ENCODE results near the gene SPIN4.
"Not testable (repeated sequence)": the region's sequence is repeated elsewhere in the genome, so short reads cannot be mapped to it uniquely, and the experiment has no call there.

SPIN4 gene

DNA sequence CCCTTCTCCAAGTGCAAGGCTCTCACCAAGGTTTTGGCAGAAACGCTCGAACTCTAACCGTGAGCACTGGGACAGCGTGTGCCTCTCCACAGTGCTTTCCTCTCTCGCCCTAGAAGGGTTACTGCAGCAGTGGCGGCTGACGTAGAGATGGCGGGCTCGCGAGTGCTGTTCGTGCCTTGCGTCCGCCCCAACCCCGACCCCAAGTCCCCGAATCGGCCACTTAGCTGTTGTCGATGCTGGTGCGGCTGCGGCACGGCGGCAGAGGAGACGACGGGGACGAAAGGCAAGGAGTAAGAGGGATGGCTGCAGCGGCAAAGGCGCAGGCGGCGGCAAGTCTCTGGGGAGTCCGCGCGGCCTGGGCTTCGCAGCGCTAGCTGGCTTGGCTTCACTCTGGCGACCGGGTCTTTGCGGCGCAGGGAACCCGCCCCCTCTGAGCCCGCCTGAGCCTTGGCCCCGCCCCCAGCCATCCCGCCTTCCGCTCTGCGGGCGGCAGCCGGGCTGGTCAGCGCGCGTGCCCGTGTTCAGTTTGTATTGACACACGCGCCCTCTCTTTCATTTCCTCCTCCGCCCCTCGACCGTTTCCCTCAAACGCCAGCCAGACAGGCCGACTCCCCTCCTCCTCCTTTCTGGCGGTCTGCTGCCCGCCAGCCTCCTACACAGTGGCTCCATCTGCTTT, at the start of gene SPIN4:
Gene SPIN4 (minus strand): TSS at position 392 of the 676 bp plus-strand sequence. CDS start 513 bp downstream, outside the sequence.
- DNase-seq: peak; percentile 0

DNA sequence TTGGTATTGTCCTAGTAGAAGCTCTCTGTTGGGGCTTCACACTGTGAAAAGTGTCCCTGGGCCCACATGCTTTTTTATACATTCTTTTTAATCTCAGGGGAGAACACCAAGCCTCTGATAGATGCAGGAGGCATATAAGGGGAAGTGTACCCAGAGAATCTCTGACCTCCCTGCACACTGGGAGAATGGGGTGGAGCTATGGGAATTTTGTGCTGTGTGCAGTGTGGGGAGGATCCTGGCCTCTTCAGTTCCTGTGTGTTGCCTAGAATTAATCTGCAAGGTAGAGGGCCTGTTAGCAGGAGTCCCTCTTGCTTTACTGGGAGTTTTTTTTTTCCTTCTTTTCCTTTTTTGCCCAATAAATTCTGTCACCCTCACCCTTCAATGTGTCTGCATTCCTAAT, 49.2 kb upstream of the SPIN4 start:
- no peak for DNase-seq

DNA sequence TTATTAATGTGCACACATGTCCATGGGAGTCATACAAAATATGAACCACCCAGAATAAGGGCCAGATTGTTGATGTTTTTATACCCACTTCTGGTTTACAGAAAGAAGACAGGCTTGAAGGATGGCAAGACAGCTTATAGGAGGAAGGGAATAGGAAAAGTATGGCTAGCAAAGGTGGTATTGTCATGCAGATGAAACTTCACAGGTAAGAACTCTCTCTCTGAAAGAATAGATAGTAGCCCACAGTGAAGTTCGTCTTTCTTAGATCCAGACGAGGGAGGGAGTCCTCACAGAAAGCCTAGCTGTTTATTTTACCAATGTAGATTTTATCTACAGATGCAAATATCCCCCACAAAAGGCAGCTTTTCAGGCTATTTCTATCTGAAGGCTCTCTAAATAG, 43.7 kb upstream of the SPIN4 start:
- no peak for DNase-seq

DNA sequence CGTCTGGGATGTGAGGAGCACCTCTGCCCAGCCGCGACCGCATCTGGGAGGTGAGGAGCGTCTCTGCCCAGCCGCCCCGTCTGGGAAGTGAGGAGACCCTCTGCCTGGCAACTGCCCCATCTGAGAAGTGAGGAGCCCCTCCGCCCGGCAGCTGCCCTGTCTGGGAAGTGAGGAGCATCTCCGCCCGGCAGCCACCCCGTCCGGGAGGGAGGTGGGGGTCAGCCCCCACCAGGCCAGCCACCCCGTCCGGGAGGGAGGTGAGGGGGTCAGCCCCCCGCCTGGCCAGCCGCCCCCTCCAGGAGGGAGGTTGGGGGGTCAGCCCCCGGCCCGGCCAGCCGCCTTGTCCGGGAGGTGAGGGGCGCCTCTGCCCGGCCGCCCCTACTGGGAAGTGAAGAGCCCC, 42.0 kb upstream of the SPIN4 start:
- DNase-seq: not testable (repeated sequence)

DNA sequence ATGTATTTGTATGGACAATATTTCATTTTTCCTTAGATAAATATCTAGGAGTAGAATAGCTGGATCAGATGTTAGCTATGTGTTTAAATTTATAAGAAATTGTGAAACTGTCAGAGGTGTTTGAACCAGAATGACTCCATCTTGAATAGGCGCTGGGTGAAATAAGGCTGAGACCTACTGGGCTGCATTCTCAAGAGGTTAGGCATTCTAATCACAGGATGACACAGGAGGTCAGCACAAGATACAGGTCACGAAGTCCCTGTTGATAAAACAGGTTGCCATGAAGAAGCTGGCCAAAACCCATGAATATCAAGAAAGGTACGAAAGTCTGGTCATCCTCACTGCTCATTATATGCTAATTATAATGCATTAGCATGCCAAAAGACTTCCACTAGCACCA, 36.3 kb upstream of the SPIN4 start:
- DNase-seq: no peak

DNA sequence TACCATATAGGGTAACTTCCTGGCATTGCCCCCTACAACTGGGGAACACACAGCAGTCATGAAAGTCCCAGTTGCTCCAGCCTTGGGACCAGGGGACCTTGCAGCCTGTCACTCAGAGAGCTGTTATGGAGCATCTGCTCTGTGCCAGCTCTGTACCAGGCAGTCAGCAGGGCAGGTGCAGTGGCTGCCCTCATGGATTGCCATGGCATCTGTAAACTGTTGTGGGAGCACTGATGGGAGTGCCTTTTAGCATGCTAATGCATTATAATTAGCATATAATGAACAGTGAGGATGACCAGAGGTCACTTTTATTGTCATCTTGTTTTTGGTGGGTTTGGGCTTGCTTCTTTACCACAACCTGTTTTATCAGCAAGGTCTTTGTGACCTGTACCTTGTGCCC, 33.1 kb upstream of the SPIN4 start:
- not testable (repeated sequence) for DNase-seq

DNA sequence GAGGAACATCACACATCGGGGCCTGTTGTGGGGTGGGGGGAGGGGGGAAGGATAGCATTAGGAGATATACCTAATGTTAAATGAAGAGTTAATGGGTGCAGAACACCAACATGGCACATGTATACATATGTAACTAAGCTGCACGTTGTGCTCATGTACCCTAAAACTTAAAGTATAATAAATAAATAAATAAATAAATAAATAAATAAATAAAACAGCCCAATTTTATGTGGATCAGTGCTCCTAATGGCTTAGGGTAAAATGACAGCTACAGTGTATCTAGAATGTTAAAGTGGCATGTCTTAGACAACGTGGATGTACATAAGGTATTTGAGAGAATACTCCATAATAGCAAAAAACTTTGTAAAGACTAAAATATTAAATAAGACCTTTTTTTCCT, 21.9 kb upstream of the SPIN4 start:
- not testable (repeated sequence) for DNase-seq

DNA sequence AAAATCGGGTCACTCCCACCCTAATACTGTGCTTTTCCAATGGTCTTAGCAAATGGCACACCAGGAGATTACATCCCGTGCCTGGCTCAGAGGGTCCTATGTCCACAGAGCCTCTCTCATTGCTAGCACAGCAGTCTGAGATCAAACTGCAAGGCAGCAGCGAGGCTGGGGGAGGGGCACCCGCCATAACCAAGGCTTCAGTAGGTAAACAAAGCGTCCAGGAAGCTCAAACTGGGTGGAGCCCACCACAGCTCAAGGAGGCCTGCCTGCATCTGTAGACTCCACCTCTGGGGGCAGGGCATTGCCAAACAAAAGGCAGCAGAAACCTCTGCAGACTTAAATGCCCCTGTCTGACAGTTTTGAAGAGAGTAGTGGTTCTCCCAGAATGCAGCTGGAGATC, 16.6 kb upstream of the SPIN4 start:
- DNase-seq: not testable (repeated sequence)

DNA sequence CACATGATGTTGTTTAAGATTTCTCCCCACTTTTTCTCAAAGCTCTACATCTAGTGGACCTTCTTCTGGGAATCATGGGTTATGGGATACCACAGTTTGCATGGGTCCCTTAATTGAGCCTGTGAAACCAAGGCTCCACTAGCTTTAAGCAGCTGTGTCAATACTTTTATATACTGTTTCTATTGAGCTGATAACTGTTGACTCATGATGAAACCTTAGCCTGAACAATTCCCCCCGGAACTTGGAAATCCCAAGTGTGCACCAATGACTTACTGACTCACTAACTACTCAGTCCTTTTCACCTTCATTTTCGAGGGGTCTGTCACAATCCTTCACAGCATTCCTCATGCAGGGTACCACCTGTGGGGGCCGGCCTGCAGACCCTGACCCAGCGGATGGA, 12.7 kb upstream of the SPIN4 start:
- DNase-seq: no peak

DNA sequence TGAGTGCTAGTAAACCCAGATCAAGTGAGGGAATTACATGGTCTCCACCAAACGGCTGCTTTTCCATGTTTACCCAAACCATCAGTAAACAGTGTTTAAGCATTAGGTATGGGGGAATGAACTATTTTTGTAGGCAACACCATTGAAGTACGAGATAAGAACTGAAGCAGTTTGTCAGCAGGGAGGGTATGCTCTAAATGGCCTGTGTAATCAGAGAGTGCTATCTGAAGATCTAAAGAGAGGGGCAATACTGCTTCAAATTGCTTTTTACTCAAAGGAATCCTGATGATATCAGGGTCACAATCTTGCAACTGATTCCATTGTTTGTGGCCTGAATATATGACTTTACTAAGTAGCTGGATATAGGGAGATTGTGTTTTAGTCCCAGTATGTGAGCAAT, 10.4 kb upstream of the SPIN4 start:
- DNase-seq: no peak

DNA sequence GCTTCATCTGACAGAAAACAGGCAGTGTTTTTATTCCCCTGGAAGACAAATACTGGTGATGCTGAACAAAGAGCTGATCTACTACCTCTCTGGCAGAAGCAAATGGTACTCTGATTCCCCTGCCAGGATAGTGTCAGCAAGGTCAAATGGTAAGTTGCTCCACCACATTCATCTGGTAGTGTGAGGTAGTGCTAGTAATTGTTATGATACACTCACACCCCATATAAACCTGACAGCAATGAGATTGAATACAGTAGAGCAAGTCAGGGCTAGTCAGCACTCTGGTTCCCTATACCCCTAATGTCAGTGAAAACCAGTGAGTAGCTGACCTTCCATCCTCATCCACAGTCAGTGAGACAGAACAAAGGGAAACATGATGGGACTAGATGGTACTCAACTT, 3.4 kb upstream of the SPIN4 start:
- DNase-seq: no peak

DNA sequence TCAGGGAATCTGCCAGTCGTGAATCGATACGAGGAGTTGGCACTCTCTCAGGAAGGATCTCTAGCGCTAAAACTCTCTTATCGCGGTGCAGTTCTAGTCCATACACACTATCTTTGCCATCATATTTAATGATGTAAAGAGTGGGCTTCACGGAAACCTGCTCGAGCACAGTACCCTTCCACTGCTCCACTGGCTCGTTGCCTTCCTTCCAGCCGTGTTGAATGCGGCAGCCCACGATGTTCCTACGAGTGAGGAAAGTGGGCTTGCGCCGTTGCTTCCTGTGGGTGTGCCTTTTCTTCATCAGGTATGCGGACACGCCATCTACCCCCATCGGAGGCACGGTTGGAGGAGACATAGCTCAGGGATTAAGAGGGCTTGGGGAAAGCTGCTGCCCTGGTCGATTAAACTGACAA, 661 bp downstream of the SPIN4 start:
- DNase-seq: no peak

DNA sequence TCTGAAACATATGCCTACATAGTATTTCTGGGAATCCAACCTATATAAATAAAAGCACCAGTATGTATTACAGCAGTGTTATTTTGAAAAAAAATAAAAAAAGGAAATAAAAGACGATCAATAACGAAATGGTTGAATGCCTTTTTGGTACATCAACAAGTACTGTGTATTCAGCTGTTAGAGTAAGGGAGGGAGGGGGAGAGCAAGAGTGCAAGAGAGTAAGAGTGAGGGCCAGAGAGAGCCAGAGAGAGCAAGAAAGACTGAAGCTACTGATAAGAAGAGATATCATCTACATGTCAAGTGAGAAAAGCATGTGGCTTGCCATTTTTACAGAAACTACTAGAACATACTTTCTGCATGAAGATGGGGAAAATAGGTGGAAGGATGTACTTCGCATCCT, 1.8 kb downstream of the SPIN4 start:
- DNase-seq: no peak

DNA sequence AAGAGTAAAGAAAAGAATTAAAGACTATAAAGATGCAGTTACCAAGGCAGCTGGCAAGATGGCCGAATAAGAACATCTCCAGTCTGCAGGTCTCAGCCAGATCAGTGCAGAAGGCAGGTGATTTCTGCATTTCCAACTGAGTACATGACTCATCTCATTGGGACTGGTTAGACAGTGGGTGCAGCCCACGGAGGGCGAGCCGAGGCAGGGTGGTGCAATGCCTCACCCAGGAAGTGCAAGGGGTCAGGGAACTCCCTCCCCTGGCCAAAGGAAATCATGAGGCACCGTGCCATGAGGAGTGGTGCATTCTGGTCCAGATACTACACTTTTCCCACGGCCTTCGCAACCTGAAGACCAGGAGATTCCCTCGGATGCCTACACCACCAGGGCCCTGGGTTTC, 20.5 kb downstream of the SPIN4 start:
- DNase-seq: no peak

DNA sequence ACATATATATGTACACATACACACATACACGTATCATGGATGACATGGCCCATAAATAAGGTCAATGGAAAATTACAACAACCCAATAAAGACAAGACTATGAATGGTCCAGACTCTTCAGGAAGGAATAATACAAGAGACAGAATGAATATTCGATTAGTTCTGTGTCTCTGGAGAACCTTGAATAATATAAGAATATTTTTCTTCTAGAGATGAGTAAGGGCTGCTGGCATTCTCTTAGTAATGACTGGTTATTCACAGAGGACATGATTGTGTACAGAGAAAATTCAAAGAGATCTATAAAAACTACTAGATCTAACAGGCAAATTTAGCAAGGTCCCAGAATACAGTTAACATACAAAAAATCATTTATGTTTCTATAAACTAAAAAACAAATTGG, 23.3 kb downstream of the SPIN4 start:
- no peak for DNase-seq

DNA sequence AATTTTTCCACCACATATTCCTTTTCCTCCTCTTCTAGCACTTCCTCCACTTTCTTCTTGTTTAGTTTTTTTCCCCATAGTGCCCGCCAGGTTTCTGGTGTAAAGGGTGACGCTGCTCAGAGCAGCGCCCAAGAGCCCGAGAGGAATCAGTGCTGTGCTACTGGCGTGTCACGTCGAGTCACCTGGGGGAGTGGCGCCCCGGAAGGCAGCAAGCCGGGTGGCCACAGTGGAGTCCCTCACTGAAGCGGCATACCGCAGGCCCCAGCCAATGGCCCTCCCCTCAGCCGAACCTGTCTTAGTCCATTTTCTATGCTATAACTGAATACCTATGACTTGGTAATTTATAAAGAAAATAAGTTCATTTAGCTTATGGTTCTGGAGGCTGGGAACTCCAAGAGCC, 51.5 kb downstream of the SPIN4 start:
- no peak for DNase-seq
